Fibroblast of lung (primary cell): Measurements from ENCODE around the gene KRT16. TPM values are rescaled to one million over a fixed set of nuclear protein-coding genes. Genes with fewer than 3 reads are reported as not detected.
"Not testable (repeated sequence)": the region's sequence is repeated elsewhere in the genome, so short reads cannot be mapped to it uniquely, and the experiment has no call there.

ENCODE experiments used
- DNase-seq, 2 donors: peaks; one replicate each; pipeline versions ENCODE4 v3.0.0 to v3.0.0-alpha.2; 2010; ENCODE audit warnings: low read depth in 2 of 2
- H2AFZ ChIP-seq: 2 replicates; pipeline ENCODE4 v1.5.1; 2012; ENCODE audit warnings: low read length, control low read depth, inconsistent platforms
- H3K27ac ChIP-seq: 2 replicates; pipeline ENCODE4 v1.5.1; 2011; ENCODE audit warnings: low read length, control low read depth; ENCODE audit not compliant: insufficient read depth
- H3K27me3 ChIP-seq: 2 replicates; pipeline ENCODE4 v1.5.1; 2011; ENCODE audit warnings: mild to moderate bottlenecking, low read length; ENCODE audit not compliant: control insufficient read depth, insufficient read depth
- H3K36me3 ChIP-seq: 2 replicates; pipeline ENCODE4 v1.5.1; 2011; ENCODE audit warnings: low read length; ENCODE audit not compliant: control insufficient read depth, insufficient read depth
- H3K4me1 ChIP-seq: 2 replicates; pipeline ENCODE4 v1.5.1; 2011; ENCODE audit warnings: low read length; ENCODE audit not compliant: control insufficient read depth, insufficient read depth; ENCODE audit errors: extremely low read depth
- H3K4me2 ChIP-seq: 2 replicates; pipeline ENCODE4 v1.5.1; 2011; ENCODE audit warnings: low read length, control low read depth; ENCODE audit not compliant: insufficient read depth; ENCODE audit errors: extremely low read depth
- H3K4me3 ChIP-seq, 4 experiments: fragments of 200-600 bp in 1 of 4; sonication (generic) in 1 of 4; replicated peaks in 1 of 4; 2 replicates each; pipeline ENCODE4 v1.5.1; 2011 to 2016; ENCODE audit warnings: low read length in 4 of 4, low read depth in 3 of 4, mild to moderate bottlenecking in 3 of 4, control low read depth in 2 of 4, inconsistent platforms in 1 of 4, mixed read lengths in 1 of 4; ENCODE audit not compliant: insufficient read depth in 1 of 4; ENCODE audit errors: control extremely low read depth in 1 of 4
- H3K79me2 ChIP-seq: 2 replicates; pipeline ENCODE4 v1.5.1; 2012; ENCODE audit warnings: mild to moderate bottlenecking, low read length, inconsistent platforms; ENCODE audit not compliant: control insufficient read depth, insufficient read depth
- H3K9ac ChIP-seq: 2 replicates; pipeline ENCODE4 v1.5.1; 2011; ENCODE audit warnings: mild to moderate bottlenecking, low read length, control low read depth; ENCODE audit not compliant: insufficient read depth
- H3K9me3 ChIP-seq: 2 replicates; pipeline ENCODE4 v1.5.1; 2012; ENCODE audit warnings: low read depth, low read length; ENCODE audit not compliant: control insufficient read depth, insufficient read depth
- H4K20me1 ChIP-seq: 2 replicates; pipeline ENCODE4 v1.5.1; 2011; ENCODE audit warnings: low read length; ENCODE audit not compliant: control insufficient read depth, insufficient read depth; ENCODE audit errors: extremely low read depth
- CTCF ChIP-seq, 2 donors: IDR thresholded peaks in 1 of 2; conservative IDR thresholded peaks in 1 of 2; 1 replicate in 1 of 2; 2 replicates in 1 of 2; pipeline ENCODE4 v1.5.1; 2011 to 2012; ENCODE audit warnings: low read length in 2 of 2, control low read depth in 1 of 2, inconsistent platforms in 1 of 2, low read depth in 1 of 2, mild to moderate bottlenecking in 1 of 2
- EZH2 ChIP-seq: IDR thresholded peaks from 2 replicates; pipeline ENCODE4 v1.5.1; 2012; ENCODE audit warnings: low read length, control low read depth, mild to moderate bottlenecking; ENCODE audit errors: missing control alignments
- polyA minus RNA-seq: library from RNA; depleted of rRNA, polyadenylated mRNA; stranded (reverse); fragments of >200 nt; gene quantifications from 2 replicates; pipeline ENCODE4 v1.2.3, GENCODE V29; 2011; ENCODE audit warnings: low replicate concordance
- polyA plus RNA-seq, 2 donors: library from polyadenylated mRNA; depleted of rRNA in 1 of 2; stranded (reverse) in 1 of 2; unstranded in 1 of 2; fragments of >200 nt; gene quantifications; 2 replicates each; pipeline ENCODE4 v1.2.1, GENCODE V29; 2011 to 2012; ENCODE audit warnings: missing spikeins in 1 of 2
- total RNA-seq: library from RNA; depleted of rRNA; stranded (reverse); fragments of >200 nt; gene quantifications from 2 replicates; pipeline ENCODE4 v1.2.1, GENCODE V29; 2014

Gene KRT16
- total RNA-seq = not detected in 2 replicates
- polyA plus RNA-seq = 0.05 and 0.09 TPM in 2 replicates
- polyA plus RNA-seq (2012) = not detected in 2 replicates
- not detected in 2 replicates for polyA minus RNA-seq

- H4K20me1 ChIP-seq, H3K36me3 ChIP-seq, H3K9ac ChIP-seq, H3K27ac ChIP-seq, H3K4me1 ChIP-seq, H3K27me3 ChIP-seq, H3K9me3 ChIP-seq, H3K79me2 ChIP-seq, H2AFZ ChIP-seq, H3K4me3 ChIP-seq, H3K4me2 ChIP-seq: not testable (repeated sequence)
- DNase-seq = peak in 1 of 2 donors; percentile 33
These were observed at the start of gene KRT16 for GRCh38 chr17:41612376-41613160. Gene KRT16, minus strand, starts transcription at chr17:41612767. Its CDS starts 79 bp downstream, at chr17:41612688.

GRCh38 chr17:41660221-41660711, 47.7 kb upstream of the KRT16 start:
- no peak overlapping the region for H2AFZ ChIP-seq
- no peaks in the 10 kb centered on the region for H3K9me3 ChIP-seq
- H3K27ac ChIP-seq = no peak overlapping the region
- no peak for TF ChIP-seq CTCF (conservative IDR thresholded peaks at IDR 0.05 in 1 of 2, IDR thresholded peaks at IDR 0.05 in 1 of 2; ENCODE audit: low read depth in 1 of 2, low read length in 2 of 2)
- TF ChIP-seq EZH2 = no peak
- H3K9ac ChIP-seq = no peak overlapping the region
- H3K4me1 ChIP-seq = no peaks in the 10 kb centered on the region
- no peaks in the 10 kb centered on the region for H3K79me2 ChIP-seq
- no peaks in the 10 kb centered on the region for H3K27me3 ChIP-seq
- H3K4me2 ChIP-seq = no peak overlapping the region
- no peak for DNase-seq
- H4K20me1 ChIP-seq = no peaks in the 10 kb centered on the region
- H3K36me3 ChIP-seq = no peaks in the 10 kb centered on the region
- no peak overlapping the region for H3K4me3 ChIP-seq

DNA sequence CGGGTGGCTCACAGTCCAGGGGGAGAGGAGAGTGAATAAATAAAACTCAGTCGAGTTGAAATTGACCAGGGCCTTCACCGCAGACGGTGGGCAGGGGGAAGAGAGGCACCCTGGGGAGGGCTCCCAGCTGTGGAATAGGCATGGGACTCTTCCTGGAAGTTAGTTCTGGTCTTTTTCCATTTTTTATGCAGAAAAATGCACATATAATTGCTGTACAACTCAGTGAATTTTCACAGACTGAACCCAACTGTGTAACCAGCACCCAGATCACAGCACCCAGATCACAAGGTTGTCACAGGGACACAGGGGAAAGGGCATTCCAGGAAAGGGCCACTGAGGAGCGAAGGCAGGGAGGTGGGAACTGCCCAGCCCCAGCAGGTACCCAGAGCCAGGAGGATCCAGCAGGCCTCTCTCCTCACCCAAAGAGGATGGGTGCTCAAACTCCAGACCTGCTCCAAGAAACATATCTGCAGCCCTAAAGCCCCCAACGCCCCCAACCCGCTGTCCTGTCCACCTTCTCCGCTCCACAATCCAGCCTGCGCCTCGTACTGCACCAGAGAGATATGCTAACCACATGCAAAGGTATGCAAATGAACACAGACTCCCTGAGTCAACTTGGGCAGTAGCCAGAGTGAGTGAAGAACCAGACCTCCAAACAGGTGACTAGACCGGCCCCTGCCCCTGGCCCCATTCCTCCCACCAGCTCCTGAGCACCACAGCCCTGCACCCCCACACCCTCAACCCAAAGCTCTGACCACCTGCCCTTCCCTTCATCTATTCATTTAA, 47.1 kb upstream of the KRT16 start:
- DNase-seq = peak in 1 of 2 donors; percentile 48
- Histone ChIP-seq H3K4me3 (no peak overlapping the region), H3K27ac (no peak overlapping the region), H3K4me2 (no peak overlapping the region), H3K27me3 (no peaks in the 10 kb centered on the region), H4K20me1 (no peaks in the 10 kb centered on the region), H3K9ac (no peak overlapping the region), H3K4me1 (no peaks in the 10 kb centered on the region), H2AFZ (no peak overlapping the region), H3K9me3 (no peaks in the 10 kb centered on the region), H3K36me3 (no peaks in the 10 kb centered on the region), H3K79me2 (no peaks in the 10 kb centered on the region)
- TF ChIP-seq CTCF (conservative IDR thresholded peaks at IDR 0.05 in 1 of 2, IDR thresholded peaks at IDR 0.05 in 1 of 2; ENCODE audit: low read depth in 1 of 2, low read length in 2 of 2) = no peak
- TF ChIP-seq EZH2 = no peak
